Left ventricle myocardium inferior (tissue), 1 donor: Measurements from ENCODE around the gene ASXL3. TPM values are rescaled to one million over a fixed set of nuclear protein-coding genes. Genes with fewer than 3 reads are reported as not detected.

Experiments
- DNase-seq: peaks from one replicate; pipeline ENCODE4 v3.0.0-alpha.2; 2020
- H3K27ac ChIP-seq: fragments of 200-600 bp; replicated peaks from 2 replicates; pipeline ENCODE4 v1.8.0; 2021
- H3K27me3 ChIP-seq: fragments of 200-600 bp; 2 replicates; pipeline ENCODE4 v1.8.0; 2021; ENCODE audit warnings: low read depth
- H3K36me3 ChIP-seq: fragments of 200-600 bp; 2 replicates; pipeline ENCODE4 v1.8.0; 2021
- H3K4me1 ChIP-seq: fragments of 200-600 bp; 2 replicates; pipeline ENCODE4 v1.8.0; 2021
- H3K4me3 ChIP-seq: fragments of 200-600 bp; 2 replicates; pipeline ENCODE4 v1.8.0; 2021; ENCODE audit warnings: mild to moderate bottlenecking, moderate library complexity
- H3K9me3 ChIP-seq: fragments of 200-600 bp; replicated peaks from 2 replicates; pipeline ENCODE4 v1.8.0; 2021
- CTCF ChIP-seq: fragments of 200-600 bp; IDR thresholded peaks from 2 replicates; pipeline ENCODE4 v1.8.0; 2021; ENCODE audit warnings: antibody characterized with exemption, mild to moderate bottlenecking, borderline replicate concordance
- intact Hi-C: fragments of 100-400 bp; cut with micrococcal nuclease; formaldehyde crosslinking; loops from one replicate; pipeline ENCODE4 v1.11.0; 2022
- total RNA-seq: library from RNA; stranded (reverse); fragmentation: NEBNext Ultra II Directional; extraction: Animal tissue kit (Norgen Biotek cat#: 25700); gene quantifications from one replicate; pipeline ENCODE4 v1.2.1, GENCODE V29; 2021
- donor health status: DM: no; HTN: yes; CAD: no; lungs with severe emphysema.

ASXL3 gene
- total RNA-seq, 1 donor from 2014 or later: 6.7 TPM

GRCh38 chr18:33757037-33757436 is 179.0 kb downstream of the ASXL3 start:
- DNase-seq: no peak
- TF ChIP-seq CTCF: no peak
- Histone ChIP-seq H3K4me3 (no peak overlapping the region), H3K27ac (no peak overlapping the region), H3K36me3 (no peaks in the 10 kb centered on the region), H3K27me3 (no peaks in the 10 kb centered on the region), H3K9me3 (no peaks in the 10 kb centered on the region), H3K4me1 (no peaks in the 10 kb centered on the region)
- intact Hi-C loops: no loop called here

- H3K4me3 ChIP-seq: no peak overlapping the region
- no peaks in the 10 kb centered on the region for H3K27me3 ChIP-seq
- no peaks in the 10 kb centered on the region for H3K36me3 ChIP-seq
- no peak overlapping the region for H3K27ac ChIP-seq
- DNase-seq: no peak
- peak; percentile 54 for TF ChIP-seq CTCF
- no peaks in the 10 kb centered on the region for H3K9me3 ChIP-seq
- H3K4me1 ChIP-seq: no peaks in the 10 kb centered on the region
- intact Hi-C loops: no loop called here
Observed at GRCh38 chr18:33761363-33761762, 183.3 kb downstream of the ASXL3 start.

- DNase-seq: no peak
- no peaks in the 10 kb centered on the region for H3K9me3 ChIP-seq
- H3K27ac ChIP-seq: no peak overlapping the region
- intact Hi-C loops: no loop called here
- H3K27me3 ChIP-seq: no peaks in the 10 kb centered on the region
- no peak for TF ChIP-seq CTCF
- H3K4me3 ChIP-seq: no peak overlapping the region
- H3K4me1 ChIP-seq: no peaks in the 10 kb centered on the region
- H3K36me3 ChIP-seq: no peaks in the 10 kb centered on the region
Observed at GRCh38 chr18:33781429-33781828, 203.4 kb downstream of the ASXL3 start.

Other genes starting within 250 kb of the ASXL3 start
- gene CCDC178, start 137.5 kb upstream of the ASXL3 start, total RNA-seq: 0.27 TPM